ENCODE data around the gene IQCH.

The IQCH gene

DNA sequence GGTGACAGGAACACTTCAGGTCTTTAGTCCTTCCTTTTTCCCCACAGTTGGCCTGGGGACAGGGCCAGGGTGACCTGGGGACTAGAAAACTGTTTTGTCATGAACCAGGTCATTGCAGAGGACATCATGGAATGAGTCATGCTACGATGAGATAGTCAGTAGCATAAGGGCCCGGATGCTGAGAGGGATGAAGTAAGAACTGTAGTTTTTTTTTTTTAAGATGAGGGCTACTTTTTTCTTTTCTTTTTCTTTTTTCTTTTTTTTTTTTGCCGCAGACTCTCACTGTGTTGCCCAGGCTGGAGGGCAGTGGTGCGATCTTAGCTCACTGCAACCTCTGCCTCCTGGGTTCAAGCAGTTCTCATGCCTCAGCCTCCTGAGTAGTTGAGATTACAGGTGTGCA is 295.9 kb downstream of the IQCH start:
- no peak for DNase-seq (ENCODE audit: low spot score)
- TF ChIP-seq, protein P1, sequence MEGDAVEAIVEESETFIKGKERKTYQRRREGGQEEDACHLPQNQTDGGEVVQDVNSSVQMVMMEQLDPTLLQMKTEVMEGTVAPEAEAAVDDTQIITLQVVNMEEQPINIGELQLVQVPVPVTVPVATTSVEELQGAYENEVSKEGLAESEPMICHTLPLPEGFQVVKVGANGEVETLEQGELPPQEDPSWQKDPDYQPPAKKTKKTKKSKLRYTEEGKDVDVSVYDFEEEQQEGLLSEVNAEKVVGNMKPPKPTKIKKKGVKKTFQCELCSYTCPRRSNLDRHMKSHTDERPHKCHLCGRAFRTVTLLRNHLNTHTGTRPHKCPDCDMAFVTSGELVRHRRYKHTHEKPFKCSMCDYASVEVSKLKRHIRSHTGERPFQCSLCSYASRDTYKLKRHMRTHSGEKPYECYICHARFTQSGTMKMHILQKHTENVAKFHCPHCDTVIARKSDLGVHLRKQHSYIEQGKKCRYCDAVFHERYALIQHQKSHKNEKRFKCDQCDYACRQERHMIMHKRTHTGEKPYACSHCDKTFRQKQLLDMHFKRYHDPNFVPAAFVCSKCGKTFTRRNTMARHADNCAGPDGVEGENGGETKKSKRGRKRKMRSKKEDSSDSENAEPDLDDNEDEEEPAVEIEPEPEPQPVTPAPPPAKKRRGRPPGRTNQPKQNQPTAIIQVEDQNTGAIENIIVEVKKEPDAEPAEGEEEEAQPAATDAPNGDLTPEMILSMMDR (IDR thresholded peaks at IDR 0.05; ENCODE audit: borderline replicate concordance, control extremely low read depth, extremely low read depth, insufficient read depth, missing control alignments): no peak
- in situ Hi-C loops (cut with MboI; ENCODE audit: low sequenced_read_pairs, unreplicated experiment): no loop called here

- in situ Hi-C loops (cut with MboI; ENCODE audit: low sequenced_read_pairs, unreplicated experiment): no loop called here
- TF ChIP-seq, protein P1 (IDR thresholded peaks at IDR 0.05; ENCODE audit: borderline replicate concordance, control extremely low read depth, extremely low read depth, insufficient read depth, missing control alignments): no peak
These were observed 296.7 kb downstream of the IQCH start for GRCh38 chr15:67551207-67551743.

More at GRCh38 chr15:67551207-67551743, 296.7 kb downstream of the IQCH start:
- no peak for DNase-seq (ENCODE audit: low spot score)

Measured in GM13976 (cell line).